Activated naive CD4-positive, alpha-beta T cell treated with anti-CD3 and anti-CD28 coated beads, Interleukin-2, amount 50 U/mL, for 24 hours (primary cell): ENCODE results near the gene IGF2.

Source experiments
- H3K27ac Mint-ChIP-seq: one replicate; pipeline ENCODE4 v1.8.0; 2021; ENCODE audit warnings: mild to moderate bottlenecking, mixed read lengths
- H3K27me3 Mint-ChIP-seq: one replicate; pipeline ENCODE4 v1.8.0; 2021; ENCODE audit warnings: mixed read lengths
- H3K36me3 Mint-ChIP-seq: one replicate; pipeline ENCODE4 v1.8.0; 2021; ENCODE audit warnings: mixed read lengths
- H3K4me1 Mint-ChIP-seq: one replicate; pipeline ENCODE4 v1.8.0; 2021; ENCODE audit warnings: mixed read lengths
- H3K4me3 Mint-ChIP-seq: one replicate; pipeline ENCODE4 v1.8.0; 2021; ENCODE audit warnings: mild to moderate bottlenecking, mixed read lengths
- H3K9me3 Mint-ChIP-seq: one replicate; pipeline ENCODE4 v1.8.0; 2021; ENCODE audit warnings: mixed read lengths

IGF2 gene

GRCh38 chr11:2160736-2161259 lies 21.6 kb upstream of the IGF2 start, which contains the start of gene INS:
Gene INS (minus strand): TSS chr11:2161209. CDS start chr11:2160971, 238 bp downstream.
- no peaks in the 10 kb centered on the region for H3K36me3 Mint-ChIP-seq
- no peak within 1 kb of the TSS for H3K27ac Mint-ChIP-seq

GRCh38 chr11:2159536-2160413 lies 20.6 kb upstream of the IGF2 start:
- Mint-ChIP-seq H3K36me3 (no peaks in the 10 kb centered on the region), H3K27me3 (peaks cover 1% of the 10 kb centered on the region), H3K9me3 (no peaks in the 10 kb centered on the region), H3K4me1 (no peaks in the 10 kb centered on the region), H3K27ac (no peak overlapping the region), H3K4me3 (no peak overlapping the region)

More at GRCh38 chr11:2160736-2161259, 21.6 kb upstream of the IGF2 start, which contains the start of gene INS:
- Mint-ChIP-seq H3K27me3 (peaks cover 1% of the 10 kb centered on the region), H3K9me3 (no peaks in the 10 kb centered on the region), H3K4me1 (no peaks in the 10 kb centered on the region), H3K4me3 (no peak within 1 kb of the TSS)

- H3K27ac Mint-ChIP-seq: no peak overlapping the region
These were observed 19.8 kb upstream of the IGF2 start for GRCh38 chr11:2158966-2159365.

GRCh38 chr11:2158296-2158737 lies 19.1 kb upstream of the IGF2 start:
- Mint-ChIP-seq H3K36me3 (no peaks in the 10 kb centered on the region), H3K27me3 (no peaks in the 10 kb centered on the region), H3K27ac (no peak overlapping the region), H3K4me1 (no peaks in the 10 kb centered on the region), H3K9me3 (no peaks in the 10 kb centered on the region), H3K4me3 (no peak overlapping the region)

More at GRCh38 chr11:2158966-2159365, 19.8 kb upstream of the IGF2 start:
- Mint-ChIP-seq H3K27me3 (no peaks in the 10 kb centered on the region), H3K4me3 (no peak overlapping the region), H3K9me3 (no peaks in the 10 kb centered on the region), H3K36me3 (no peaks in the 10 kb centered on the region), H3K4me1 (no peaks in the 10 kb centered on the region)

- Mint-ChIP-seq H3K36me3 (no peaks in the 10 kb centered on the region), H3K4me1 (no peaks in the 10 kb centered on the region), H3K27ac (no peak overlapping the region), H3K27me3 (no peaks in the 10 kb centered on the region), H3K9me3 (no peaks in the 10 kb centered on the region), H3K4me3 (no peak overlapping the region)
These were observed 18.3 kb upstream of the IGF2 start for GRCh38 chr11:2157294-2158040.

GRCh38 chr11:2156416-2157182 lies 17.4 kb upstream of the IGF2 start:
- Mint-ChIP-seq H3K4me1 (no peaks in the 10 kb centered on the region), H3K4me3 (no peak overlapping the region), H3K27me3 (no peaks in the 10 kb centered on the region), H3K9me3 (no peaks in the 10 kb centered on the region), H3K36me3 (no peaks in the 10 kb centered on the region), H3K27ac (no peak overlapping the region)

GRCh38 chr11:2155511-2155910 lies 16.3 kb upstream of the IGF2 start:
- H3K4me1 Mint-ChIP-seq: peaks cover under 1% of the 10 kb centered on the region
- no peaks in the 10 kb centered on the region for H3K36me3 Mint-ChIP-seq
- no peak overlapping the region for H3K4me3 Mint-ChIP-seq
- H3K27me3 Mint-ChIP-seq: peaks cover 8% of the 10 kb centered on the region
- H3K27ac Mint-ChIP-seq: no peak overlapping the region
- H3K9me3 Mint-ChIP-seq: no peaks in the 10 kb centered on the region

GRCh38 chr11:2154889-2155288 lies 15.7 kb upstream of the IGF2 start:
- H3K9me3 Mint-ChIP-seq: no peaks in the 10 kb centered on the region
- no peak overlapping the region for H3K27ac Mint-ChIP-seq
- H3K4me3 Mint-ChIP-seq: no peak overlapping the region

GRCh38 chr11:2154195-2154585 lies 15.0 kb upstream of the IGF2 start:
- H3K4me1 Mint-ChIP-seq: peaks cover 4% of the 10 kb centered on the region
- no peaks in the 10 kb centered on the region for H3K36me3 Mint-ChIP-seq
- no peak overlapping the region for H3K4me3 Mint-ChIP-seq
- H3K27me3 Mint-ChIP-seq: peaks cover 18% of the 10 kb centered on the region
- no peak overlapping the region for H3K27ac Mint-ChIP-seq
- no peaks in the 10 kb centered on the region for H3K9me3 Mint-ChIP-seq

More at GRCh38 chr11:2154889-2155288, 15.7 kb upstream of the IGF2 start:
- H3K27me3 Mint-ChIP-seq: peaks cover 14% of the 10 kb centered on the region
- H3K36me3 Mint-ChIP-seq: no peaks in the 10 kb centered on the region
- H3K4me1 Mint-ChIP-seq: peaks cover 4% of the 10 kb centered on the region

GRCh38 chr11:2153581-2154194 lies 14.5 kb upstream of the IGF2 start:
- Mint-ChIP-seq H3K27ac (no peak overlapping the region), H3K9me3 (no peaks in the 10 kb centered on the region), H3K4me1 (peaks cover 4% of the 10 kb centered on the region), H3K27me3 (peaks cover 22% of the 10 kb centered on the region), H3K36me3 (no peaks in the 10 kb centered on the region), H3K4me3 (no peak overlapping the region)

GRCh38 chr11:2151500-2152257 lies 12.5 kb upstream of the IGF2 start:
- no peak overlapping the region for H3K27ac Mint-ChIP-seq
- no peaks in the 10 kb centered on the region for H3K36me3 Mint-ChIP-seq
- H3K4me3 Mint-ChIP-seq: peak overlapping the region; percentile 36
- H3K27me3 Mint-ChIP-seq: peaks cover 31% of the 10 kb centered on the region
- H3K4me1 Mint-ChIP-seq: peaks cover 4% of the 10 kb centered on the region
- no peaks in the 10 kb centered on the region for H3K9me3 Mint-ChIP-seq

- H3K4me3 Mint-ChIP-seq: no peak overlapping the region
These were observed 11.0 kb upstream of the IGF2 start for GRCh38 chr11:2149864-2150847.

GRCh38 chr11:2149460-2149859 lies 10.3 kb upstream of the IGF2 start:
- H3K4me1 Mint-ChIP-seq: peaks cover 4% of the 10 kb centered on the region
- no peak overlapping the region for H3K27ac Mint-ChIP-seq
- no peaks in the 10 kb centered on the region for H3K36me3 Mint-ChIP-seq
- H3K9me3 Mint-ChIP-seq: no peaks in the 10 kb centered on the region
- H3K27me3 Mint-ChIP-seq: peaks cover 43% of the 10 kb centered on the region
- H3K4me3 Mint-ChIP-seq: no peak overlapping the region

More at GRCh38 chr11:2149864-2150847, 11.0 kb upstream of the IGF2 start:
- Mint-ChIP-seq H3K27ac (no peak overlapping the region), H3K36me3 (no peaks in the 10 kb centered on the region), H3K9me3 (no peaks in the 10 kb centered on the region), H3K27me3 (peaks cover 39% of the 10 kb centered on the region), H3K4me1 (peaks cover 4% of the 10 kb centered on the region)
